GM23338 (cell line): ENCODE data around the gene CNOT8. TPM values are rescaled to one million over a fixed set of nuclear protein-coding genes. Genes with fewer than 3 reads are reported as not detected.

ENCODE experiments used
- ATAC-seq: fragments of 200-7000 bp; cut with Tn5 transposase; 3 replicates; pipeline ENCODE4 v1.9.1; 2020
- DNase-seq: peaks from one replicate; pipeline ENCODE4 v3.0.0-alpha.2; 2015; ENCODE audit warnings: low spot score
- H2AFZ ChIP-seq: fragments of 200-600 bp; sonication (generic); 2 replicates; pipeline ENCODE4 v1.8.0; 2016; ENCODE audit warnings: antibody characterized with exemption, mild to moderate bottlenecking, moderate library complexity
- H3F3A ChIP-seq: fragments of 200-600 bp; sonication (generic); replicated peaks from 2 replicates; pipeline ENCODE4 v1.8.0; 2017; ENCODE audit warnings: antibody characterized with exemption, mixed run types, low read depth
- H3K27ac ChIP-seq: fragments of 200-600 bp; sonication (generic); 2 replicates; pipeline ENCODE4 v1.6.1; 2016; ENCODE audit warnings: low read depth
- H3K27me3 ChIP-seq: fragments of 200-600 bp; sonication (generic); 2 replicates; pipeline ENCODE4 v1.8.0; 2016; ENCODE audit warnings: mild to moderate bottlenecking, mixed run types, moderate library complexity; ENCODE audit not compliant: insufficient read depth
- H3K36me3 ChIP-seq: fragments of 200-600 bp; sonication (generic); 2 replicates; pipeline ENCODE4 v1.8.0; 2016; ENCODE audit warnings: mild to moderate bottlenecking; ENCODE audit not compliant: insufficient read depth
- H3K4me1 ChIP-seq: fragments of 200-600 bp; sonication (generic); 2 replicates; pipeline ENCODE4 v1.8.0; 2016; ENCODE audit warnings: mild to moderate bottlenecking, moderate library complexity; ENCODE audit not compliant: insufficient read depth
- H3K4me2 ChIP-seq: fragments of 200-600 bp; sonication (generic); 2 replicates; pipeline ENCODE4 v1.7.1; 2017; ENCODE audit warnings: mixed run types
- H3K4me3 ChIP-seq: fragments of 200-600 bp; sonication (generic); 2 replicates; pipeline ENCODE4 v1.6.1; 2016; ENCODE audit warnings: mixed run types
- H3K79me2 ChIP-seq: fragments of 200-600 bp; sonication (generic); replicated peaks from 2 replicates; pipeline ENCODE4 v1.8.0; 2017; ENCODE audit warnings: mild to moderate bottlenecking; ENCODE audit not compliant: insufficient read depth
- H3K9me2 ChIP-seq: fragments of 200-600 bp; sonication (generic); 2 replicates; pipeline ENCODE4 v1.8.0; 2017; ENCODE audit not compliant: insufficient read depth
- H4K20me1 ChIP-seq: fragments of 200-600 bp; sonication (generic); replicated peaks from 2 replicates; pipeline ENCODE4 v1.8.0; 2017; ENCODE audit warnings: mild to moderate bottlenecking; ENCODE audit not compliant: insufficient read depth
- H3K27ac Mint-ChIP-seq: 2 replicates; pipeline ENCODE4 v1.8.0; 2020; ENCODE audit warnings: inconsistent platforms, mild to moderate bottlenecking, moderate library complexity, mixed read lengths
- H3K27me3 Mint-ChIP-seq: 3 replicates; pipeline ENCODE4 v1.8.0; 2022; ENCODE audit warnings: low read depth, mild to moderate bottlenecking, moderate library complexity, mixed read lengths, inconsistent platforms; ENCODE audit not compliant: insufficient read depth, poor library complexity
- H3K36me3 Mint-ChIP-seq: 3 replicates; pipeline ENCODE4 v1.8.0; 2021; ENCODE audit warnings: low read depth, mild to moderate bottlenecking, inconsistent platforms, moderate library complexity, mixed read lengths
- H3K4me1 Mint-ChIP-seq: 3 replicates; pipeline ENCODE4 v1.8.0; 2020; ENCODE audit warnings: mild to moderate bottlenecking, inconsistent platforms, mixed read lengths
- H3K4me3 Mint-ChIP-seq: 3 replicates; pipeline ENCODE4 v1.8.0; 2021; ENCODE audit warnings: moderate library complexity, mild to moderate bottlenecking, inconsistent platforms, mixed read lengths
- H3K9me3 Mint-ChIP-seq: 3 replicates; pipeline ENCODE4 v1.8.0; 2020; ENCODE audit warnings: moderate library complexity, mild to moderate bottlenecking, inconsistent platforms, mixed read lengths
- CREB1 ChIP-seq: fragments of 250-450 bp; sonication (Bioruptor Pico); IDR thresholded peaks from 2 replicates; pipeline ENCODE4 v1.5.0; 2020; ENCODE audit warnings: low read depth, mild to moderate bottlenecking, moderate library complexity
- EZH2 ChIP-seq: fragments of 200-600 bp; sonication (generic); IDR thresholded peaks from one replicate; pipeline ENCODE4 v1.8.0; 2017; ENCODE audit warnings: antibody characterized with exemption, mild to moderate bottlenecking, low read depth; ENCODE audit not compliant: unreplicated experiment
- EZH2phosphoT487 ChIP-seq: fragments of 200-600 bp; sonication (generic); IDR thresholded peaks from one replicate; pipeline ENCODE4 v1.8.1; 2018; ENCODE audit warnings: antibody characterized with exemption; ENCODE audit not compliant: unreplicated experiment
- JUNB ChIP-seq: IDR thresholded peaks from one replicate; pipeline ENCODE4 v1.6.1; 2016; ENCODE audit warnings: antibody characterized with exemption; ENCODE audit not compliant: unreplicated experiment
- NANOG ChIP-seq: IDR thresholded peaks from 2 replicates; pipeline ENCODE4 v1.6.1; 2016; ENCODE audit warnings: antibody characterized with exemption, borderline replicate concordance
- POLR2AphosphoS5 ChIP-seq: IDR thresholded peaks from 2 replicates; pipeline ENCODE4 v1.6.1; 2016; ENCODE audit warnings: antibody characterized with exemption, low read depth
- STAT1 ChIP-seq: IDR thresholded peaks from one replicate; pipeline ENCODE4 v1.6.1; 2016; ENCODE audit warnings: antibody characterized with exemption; ENCODE audit not compliant: unreplicated experiment
- ZNF114 ChIP-seq: fragments of 250-450 bp; sonication (Bioruptor Pico); IDR thresholded peaks from 2 replicates; pipeline ENCODE4 v1.5.0; 2020; ENCODE audit warnings: mild to moderate bottlenecking, moderate library complexity
- ZNF331 ChIP-seq: fragments of 250-450 bp; sonication (Bioruptor Pico); IDR thresholded peaks from 2 replicates; pipeline ENCODE4 v1.5.0; 2020; ENCODE audit warnings: low read depth, mild to moderate bottlenecking, moderate library complexity
- polyA plus RNA-seq: library from polyadenylated mRNA; unstranded; fragments of >200 nt; fragmentation: Nextera tagmentation; extraction: Ambion mirVana; gene quantifications from 2 replicates; pipeline ENCODE4 v1.2.1, GENCODE V29; 2016
- total RNA-seq: library from RNA; depleted of rRNA; stranded (reverse); fragments of >200 nt; shearing (Covaris generic); gene quantifications from 2 replicates; pipeline ENCODE4 v1.2.3, GENCODE V29; 2014
- TF ChIP-seq, protein P1 (sequence below): fragments of 250-450 bp; sonication (Bioruptor Pico); IDR thresholded peaks from 2 replicates; pipeline ENCODE4 v1.5.0; 2020; ENCODE audit warnings: mild to moderate bottlenecking, moderate library complexity
- TF ChIP-seq, protein P2 (sequence below): IDR thresholded peaks from one replicate; pipeline ENCODE4 v1.6.1; 2018; ENCODE audit warnings: antibody characterized with exemption; ENCODE audit not compliant: unreplicated experiment
- TF ChIP-seq, protein P3 (sequence below), 2 experiments: fragments of 200-600 bp in 1 of 2; sonication (generic) in 1 of 2; conservative IDR thresholded peaks; 2 replicates each; pipeline versions ENCODE4 v1.5.1 to v1.6.1; 2016 to 2017; ENCODE audit warnings: antibody characterized with exemption in 2 of 2, low read depth in 2 of 2, mild to moderate bottlenecking in 2 of 2, moderate library complexity in 1 of 2
- TF ChIP-seq, protein P4 (sequence below): IDR thresholded peaks from 2 replicates; pipeline ENCODE4 v1.6.1; 2016; ENCODE audit warnings: antibody characterized with exemption

The CNOT8 gene
- total and polyA plus RNA-seq, 2 experiments from 2014 or later = 31.2 to 77.7 TPM

DNA sequence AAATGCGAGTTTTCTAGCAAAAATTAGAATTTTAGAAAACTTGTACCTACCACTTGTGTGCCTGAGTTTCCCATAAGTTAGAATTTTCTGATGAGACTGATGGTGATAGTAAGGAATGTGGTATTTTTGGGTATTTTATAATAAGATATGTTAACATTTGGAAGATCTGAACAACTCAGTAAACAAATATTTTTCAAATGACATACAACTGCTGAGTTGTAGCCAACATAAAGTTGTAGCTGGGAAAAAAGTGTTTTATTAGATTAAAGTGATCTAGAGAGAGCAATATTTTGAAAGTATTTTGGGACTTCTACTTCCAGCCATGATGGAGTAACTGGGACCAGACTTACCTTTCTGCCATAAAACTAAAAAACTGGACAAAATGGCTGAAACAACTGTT lies 41.6 kb downstream of the CNOT8 start:
- Mint-ChIP-seq H3K27me3 (no peaks in the 10 kb centered on the region), H3K4me3 (no peak overlapping the region), H3K27ac (no peak overlapping the region), H3K4me1 (no peaks in the 10 kb centered on the region), H3K36me3 (peaks cover 87% of the 10 kb centered on the region), H3K9me3 (no peaks in the 10 kb centered on the region)
- Histone ChIP-seq H3K27me3 (no peaks in the 10 kb centered on the region), H3K9me2 (no peaks in the 10 kb centered on the region), H3K4me2 (no peak overlapping the region), H3K79me2 (no peaks in the 10 kb centered on the region), H3K4me1 (no peaks in the 10 kb centered on the region), H3K27ac (no peak overlapping the region), H3K4me3 (no peak overlapping the region), H4K20me1 (no peaks in the 10 kb centered on the region; the same call in 1 of the 2 replicates), H3F3A (no peaks in the 10 kb centered on the region), H2AFZ (no peak overlapping the region), H3K36me3 (peaks cover 82% of the 10 kb centered on the region)
- ATAC-seq = no peak
- no peak for TF ChIP-seq EZH2phosphoT487
- TF ChIP-seq, protein P1, sequence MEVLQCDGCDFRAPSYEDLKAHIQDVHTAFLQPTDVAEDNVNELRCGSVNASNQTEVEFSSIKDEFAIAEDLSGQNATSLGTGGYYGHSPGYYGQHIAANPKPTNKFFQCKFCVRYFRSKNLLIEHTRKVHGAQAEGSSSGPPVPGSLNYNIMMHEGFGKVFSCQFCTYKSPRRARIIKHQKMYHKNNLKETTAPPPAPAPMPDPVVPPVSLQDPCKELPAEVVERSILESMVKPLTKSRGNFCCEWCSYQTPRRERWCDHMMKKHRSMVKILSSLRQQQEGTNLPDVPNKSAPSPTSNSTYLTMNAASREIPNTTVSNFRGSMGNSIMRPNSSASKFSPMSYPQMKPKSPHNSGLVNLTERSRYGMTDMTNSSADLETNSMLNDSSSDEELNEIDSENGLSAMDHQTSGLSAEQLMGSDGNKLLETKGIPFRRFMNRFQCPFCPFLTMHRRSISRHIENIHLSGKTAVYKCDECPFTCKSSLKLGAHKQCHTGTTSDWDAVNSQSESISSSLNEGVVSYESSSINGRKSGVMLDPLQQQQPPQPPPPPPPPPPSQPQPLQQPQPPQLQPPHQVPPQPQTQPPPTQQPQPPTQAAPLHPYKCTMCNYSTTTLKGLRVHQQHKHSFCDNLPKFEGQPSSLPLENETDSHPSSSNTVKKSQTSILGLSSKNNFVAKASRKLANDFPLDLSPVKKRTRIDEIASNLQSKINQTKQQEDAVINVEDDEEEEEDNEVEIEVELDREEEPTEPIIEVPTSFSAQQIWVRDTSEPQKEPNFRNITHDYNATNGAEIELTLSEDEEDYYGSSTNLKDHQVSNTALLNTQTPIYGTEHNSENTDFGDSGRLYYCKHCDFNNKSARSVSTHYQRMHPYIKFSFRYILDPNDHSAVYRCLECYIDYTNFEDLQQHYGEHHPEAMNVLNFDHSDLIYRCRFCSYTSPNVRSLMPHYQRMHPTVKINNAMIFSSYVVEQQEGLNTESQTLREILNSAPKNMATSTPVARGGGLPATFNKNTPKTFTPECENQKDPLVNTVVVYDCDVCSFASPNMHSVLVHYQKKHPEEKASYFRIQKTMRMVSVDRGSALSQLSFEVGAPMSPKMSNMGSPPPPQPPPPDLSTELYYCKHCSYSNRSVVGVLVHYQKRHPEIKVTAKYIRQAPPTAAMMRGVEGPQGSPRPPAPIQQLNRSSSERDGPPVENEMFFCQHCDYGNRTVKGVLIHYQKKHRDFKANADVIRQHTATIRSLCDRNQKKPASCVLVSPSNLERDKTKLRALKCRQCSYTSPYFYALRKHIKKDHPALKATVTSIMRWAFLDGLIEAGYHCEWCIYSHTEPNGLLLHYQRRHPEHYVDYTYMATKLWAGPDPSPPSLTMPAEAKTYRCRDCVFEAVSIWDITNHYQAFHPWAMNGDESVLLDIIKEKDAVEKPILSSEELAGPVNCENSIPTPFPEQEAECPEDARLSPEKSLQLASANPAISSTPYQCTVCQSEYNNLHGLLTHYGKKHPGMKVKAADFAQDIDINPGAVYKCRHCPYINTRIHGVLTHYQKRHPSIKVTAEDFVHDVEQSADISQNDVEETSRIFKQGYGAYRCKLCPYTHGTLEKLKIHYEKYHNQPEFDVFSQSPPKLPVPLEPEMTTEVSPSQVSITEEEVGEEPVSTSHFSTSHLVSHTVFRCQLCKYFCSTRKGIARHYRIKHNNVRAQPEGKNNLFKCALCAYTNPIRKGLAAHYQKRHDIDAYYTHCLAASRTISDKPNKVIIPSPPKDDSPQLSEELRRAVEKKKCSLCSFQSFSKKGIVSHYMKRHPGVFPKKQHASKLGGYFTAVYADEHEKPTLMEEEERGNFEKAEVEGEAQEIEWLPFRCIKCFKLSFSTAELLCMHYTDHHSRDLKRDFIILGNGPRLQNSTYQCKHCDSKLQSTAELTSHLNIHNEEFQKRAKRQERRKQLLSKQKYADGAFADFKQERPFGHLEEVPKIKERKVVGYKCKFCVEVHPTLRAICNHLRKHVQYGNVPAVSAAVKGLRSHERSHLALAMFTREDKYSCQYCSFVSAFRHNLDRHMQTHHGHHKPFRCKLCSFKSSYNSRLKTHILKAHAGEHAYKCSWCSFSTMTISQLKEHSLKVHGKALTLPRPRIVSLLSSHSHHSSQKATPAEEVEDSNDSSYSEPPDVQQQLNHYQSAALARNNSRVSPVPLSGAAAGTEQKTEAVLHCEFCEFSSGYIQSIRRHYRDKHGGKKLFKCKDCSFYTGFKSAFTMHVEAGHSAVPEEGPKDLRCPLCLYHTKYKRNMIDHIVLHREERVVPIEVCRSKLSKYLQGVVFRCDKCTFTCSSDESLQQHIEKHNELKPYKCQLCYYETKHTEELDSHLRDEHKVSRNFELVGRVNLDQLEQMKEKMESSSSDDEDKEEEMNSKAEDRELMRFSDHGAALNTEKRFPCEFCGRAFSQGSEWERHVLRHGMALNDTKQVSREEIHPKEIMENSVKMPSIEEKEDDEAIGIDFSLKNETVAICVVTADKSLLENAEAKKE (CRISPR knock-in tag) = no peak
- no peak for TF ChIP-seq JUNB
- no peak for TF ChIP-seq STAT1
- TF ChIP-seq, protein P2, sequence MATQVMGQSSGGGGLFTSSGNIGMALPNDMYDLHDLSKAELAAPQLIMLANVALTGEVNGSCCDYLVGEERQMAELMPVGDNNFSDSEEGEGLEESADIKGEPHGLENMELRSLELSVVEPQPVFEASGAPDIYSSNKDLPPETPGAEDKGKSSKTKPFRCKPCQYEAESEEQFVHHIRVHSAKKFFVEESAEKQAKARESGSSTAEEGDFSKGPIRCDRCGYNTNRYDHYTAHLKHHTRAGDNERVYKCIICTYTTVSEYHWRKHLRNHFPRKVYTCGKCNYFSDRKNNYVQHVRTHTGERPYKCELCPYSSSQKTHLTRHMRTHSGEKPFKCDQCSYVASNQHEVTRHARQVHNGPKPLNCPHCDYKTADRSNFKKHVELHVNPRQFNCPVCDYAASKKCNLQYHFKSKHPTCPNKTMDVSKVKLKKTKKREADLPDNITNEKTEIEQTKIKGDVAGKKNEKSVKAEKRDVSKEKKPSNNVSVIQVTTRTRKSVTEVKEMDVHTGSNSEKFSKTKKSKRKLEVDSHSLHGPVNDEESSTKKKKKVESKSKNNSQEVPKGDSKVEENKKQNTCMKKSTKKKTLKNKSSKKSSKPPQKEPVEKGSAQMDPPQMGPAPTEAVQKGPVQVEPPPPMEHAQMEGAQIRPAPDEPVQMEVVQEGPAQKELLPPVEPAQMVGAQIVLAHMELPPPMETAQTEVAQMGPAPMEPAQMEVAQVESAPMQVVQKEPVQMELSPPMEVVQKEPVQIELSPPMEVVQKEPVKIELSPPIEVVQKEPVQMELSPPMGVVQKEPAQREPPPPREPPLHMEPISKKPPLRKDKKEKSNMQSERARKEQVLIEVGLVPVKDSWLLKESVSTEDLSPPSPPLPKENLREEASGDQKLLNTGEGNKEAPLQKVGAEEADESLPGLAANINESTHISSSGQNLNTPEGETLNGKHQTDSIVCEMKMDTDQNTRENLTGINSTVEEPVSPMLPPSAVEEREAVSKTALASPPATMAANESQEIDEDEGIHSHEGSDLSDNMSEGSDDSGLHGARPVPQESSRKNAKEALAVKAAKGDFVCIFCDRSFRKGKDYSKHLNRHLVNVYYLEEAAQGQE = no peak
- no peak for TF ChIP-seq ZNF114 (CRISPR knock-in tag)
- no peak for TF ChIP-seq POLR2AphosphoS5
- TF ChIP-seq EZH2 = no peak
- TF ChIP-seq NANOG = no peak
- TF ChIP-seq CREB1 (CRISPR knock-in tag) = no peak
- TF ChIP-seq ZNF331 (CRISPR knock-in tag) = no peak
- TF ChIP-seq, protein P3, sequence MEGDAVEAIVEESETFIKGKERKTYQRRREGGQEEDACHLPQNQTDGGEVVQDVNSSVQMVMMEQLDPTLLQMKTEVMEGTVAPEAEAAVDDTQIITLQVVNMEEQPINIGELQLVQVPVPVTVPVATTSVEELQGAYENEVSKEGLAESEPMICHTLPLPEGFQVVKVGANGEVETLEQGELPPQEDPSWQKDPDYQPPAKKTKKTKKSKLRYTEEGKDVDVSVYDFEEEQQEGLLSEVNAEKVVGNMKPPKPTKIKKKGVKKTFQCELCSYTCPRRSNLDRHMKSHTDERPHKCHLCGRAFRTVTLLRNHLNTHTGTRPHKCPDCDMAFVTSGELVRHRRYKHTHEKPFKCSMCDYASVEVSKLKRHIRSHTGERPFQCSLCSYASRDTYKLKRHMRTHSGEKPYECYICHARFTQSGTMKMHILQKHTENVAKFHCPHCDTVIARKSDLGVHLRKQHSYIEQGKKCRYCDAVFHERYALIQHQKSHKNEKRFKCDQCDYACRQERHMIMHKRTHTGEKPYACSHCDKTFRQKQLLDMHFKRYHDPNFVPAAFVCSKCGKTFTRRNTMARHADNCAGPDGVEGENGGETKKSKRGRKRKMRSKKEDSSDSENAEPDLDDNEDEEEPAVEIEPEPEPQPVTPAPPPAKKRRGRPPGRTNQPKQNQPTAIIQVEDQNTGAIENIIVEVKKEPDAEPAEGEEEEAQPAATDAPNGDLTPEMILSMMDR (conservative IDR thresholded peaks at IDR 0.05; ENCODE audit: low read depth in 2 of 2) = no peak
- TF ChIP-seq, protein P4, sequence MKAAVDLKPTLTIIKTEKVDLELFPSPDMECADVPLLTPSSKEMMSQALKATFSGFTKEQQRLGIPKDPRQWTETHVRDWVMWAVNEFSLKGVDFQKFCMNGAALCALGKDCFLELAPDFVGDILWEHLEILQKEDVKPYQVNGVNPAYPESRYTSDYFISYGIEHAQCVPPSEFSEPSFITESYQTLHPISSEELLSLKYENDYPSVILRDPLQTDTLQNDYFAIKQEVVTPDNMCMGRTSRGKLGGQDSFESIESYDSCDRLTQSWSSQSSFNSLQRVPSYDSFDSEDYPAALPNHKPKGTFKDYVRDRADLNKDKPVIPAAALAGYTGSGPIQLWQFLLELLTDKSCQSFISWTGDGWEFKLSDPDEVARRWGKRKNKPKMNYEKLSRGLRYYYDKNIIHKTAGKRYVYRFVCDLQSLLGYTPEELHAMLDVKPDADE = no peak
- no peak for DNase-seq
